Fibroblast of villous mesenchyme (primary cell): ENCODE results near the gene SYT13. TPM values are rescaled to one million over a fixed set of nuclear protein-coding genes. Genes with fewer than 3 reads are reported as not detected.

Experiments used
- DNase-seq: peaks from one replicate; pipeline ENCODE4 v3.0.0-alpha.2; 2010; ENCODE audit warnings: low read depth
- H3K4me3 ChIP-seq: 2 replicates; pipeline ENCODE4 v1.5.1; 2011; ENCODE audit warnings: low read depth, mild to moderate bottlenecking, low read length
- CTCF ChIP-seq: IDR thresholded peaks from 2 replicates; pipeline ENCODE4 v1.5.1; 2012; ENCODE audit warnings: low read depth, mild to moderate bottlenecking, low read length; ENCODE audit not compliant: insufficient read depth
- total RNA-seq: library from RNA; depleted of rRNA; stranded (reverse); fragments of >200 nt; gene quantifications from 2 replicates; pipeline ENCODE4 v1.2.3, GENCODE V29; 2012

SYT13 gene
- total RNA-seq, 1 donor = not detected

- no peak for TF ChIP-seq CTCF
- no peak for DNase-seq
- no peak overlapping the region for H3K4me3 ChIP-seq
Measured at GRCh38 chr11:45331839-45332238, 45.7 kb upstream of the SYT13 start.

GRCh38 chr11:45328726-45329125 lies 42.6 kb upstream of the SYT13 start:
- no peak for TF ChIP-seq CTCF
- DNase-seq = no peak
- no peak overlapping the region for H3K4me3 ChIP-seq

- DNase-seq = no peak
- TF ChIP-seq CTCF = no peak
- no peak overlapping the region for H3K4me3 ChIP-seq
Measured at GRCh38 chr11:45324459-45324858, 38.3 kb upstream of the SYT13 start.

- no peak for DNase-seq
- no peak for TF ChIP-seq CTCF
- H3K4me3 ChIP-seq = no peak overlapping the region
Measured at GRCh38 chr11:45323601-45324249, 37.6 kb upstream of the SYT13 start.

- no peak overlapping the region for H3K4me3 ChIP-seq
- no peak for DNase-seq
- TF ChIP-seq CTCF = no peak
Measured at GRCh38 chr11:45322891-45323600, 36.9 kb upstream of the SYT13 start.

GRCh38 chr11:45322111-45322705 lies 36.1 kb upstream of the SYT13 start:
- no peak for DNase-seq
- TF ChIP-seq CTCF = no peak
- no peak overlapping the region for H3K4me3 ChIP-seq

GRCh38 chr11:45321669-45322068 lies 35.5 kb upstream of the SYT13 start:
- TF ChIP-seq CTCF = no peak
- no peak for DNase-seq
- no peak overlapping the region for H3K4me3 ChIP-seq
